GM19099 (cell line): ENCODE data around the gene SUGCT.

Source experiments
- POLR2A ChIP-seq: IDR thresholded peaks from 3 replicates; pipeline ENCODE4 v1.6.1; 2011; ENCODE audit warnings: low read depth; ENCODE audit not compliant: insufficient read length; ENCODE audit errors: extremely low read depth

The SUGCT gene

DNA sequence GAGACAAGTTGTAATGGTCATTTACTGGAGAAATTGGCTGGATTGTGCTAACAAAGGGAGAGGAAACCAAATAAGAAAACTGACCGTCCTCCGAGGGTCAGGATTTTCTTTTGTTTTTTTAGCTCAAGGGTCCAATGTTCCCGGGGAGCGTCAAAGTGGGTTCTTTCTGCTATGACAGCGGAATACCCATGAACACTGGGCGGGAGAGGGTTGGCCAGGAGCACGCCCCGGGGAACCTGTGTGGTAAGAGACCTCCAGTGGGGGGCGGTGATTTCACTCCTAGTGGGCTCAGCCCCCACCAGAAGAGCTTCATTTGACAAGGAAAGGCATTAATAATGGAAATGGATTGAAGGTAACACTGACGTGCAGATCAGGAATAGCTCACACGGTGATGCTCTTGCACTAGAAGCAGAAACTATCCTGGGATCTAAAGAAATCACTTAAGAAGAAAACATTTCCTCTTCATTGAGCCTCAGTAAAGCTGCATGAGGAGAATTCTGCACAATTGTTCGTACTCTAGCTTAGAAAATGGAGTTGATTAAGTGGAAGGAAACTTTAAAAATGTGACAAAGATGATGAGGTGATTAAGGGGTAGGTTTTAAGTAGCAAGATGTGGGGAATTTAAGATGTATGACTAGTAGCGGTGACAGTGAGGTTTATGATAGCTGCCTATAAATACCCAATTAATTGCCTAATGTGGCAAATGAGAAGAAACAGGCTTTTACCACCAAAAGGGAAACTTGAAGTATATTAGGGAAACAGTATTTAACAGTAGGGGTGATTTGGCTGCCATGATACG, 627.2 kb downstream of the SUGCT start:
- TF ChIP-seq POLR2A = no peak

- no peak for TF ChIP-seq POLR2A
Observed at GRCh38 chr7:40763319-40764287, 628.8 kb downstream of the SUGCT start.

DNA sequence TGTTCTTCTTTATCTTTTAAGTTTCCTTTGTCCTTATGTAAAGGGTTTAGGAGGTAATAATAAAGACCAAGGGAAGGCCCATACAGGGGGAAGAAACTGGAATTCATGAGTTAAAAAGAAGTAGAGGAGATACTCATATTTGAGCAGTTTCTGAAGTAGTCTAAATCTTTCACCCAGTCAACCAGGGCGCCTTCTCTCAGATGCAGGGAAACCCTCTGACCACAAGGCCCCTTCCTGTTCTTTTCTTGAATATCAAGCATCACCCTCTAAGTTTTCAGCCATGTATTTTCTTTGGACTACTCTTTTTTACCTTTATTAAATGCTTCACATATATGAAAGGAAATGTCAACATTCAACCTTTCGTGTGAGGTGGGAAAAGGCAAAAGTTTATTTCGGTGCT, 630.8 kb downstream of the SUGCT start:
- TF ChIP-seq POLR2A = no peak

DNA sequence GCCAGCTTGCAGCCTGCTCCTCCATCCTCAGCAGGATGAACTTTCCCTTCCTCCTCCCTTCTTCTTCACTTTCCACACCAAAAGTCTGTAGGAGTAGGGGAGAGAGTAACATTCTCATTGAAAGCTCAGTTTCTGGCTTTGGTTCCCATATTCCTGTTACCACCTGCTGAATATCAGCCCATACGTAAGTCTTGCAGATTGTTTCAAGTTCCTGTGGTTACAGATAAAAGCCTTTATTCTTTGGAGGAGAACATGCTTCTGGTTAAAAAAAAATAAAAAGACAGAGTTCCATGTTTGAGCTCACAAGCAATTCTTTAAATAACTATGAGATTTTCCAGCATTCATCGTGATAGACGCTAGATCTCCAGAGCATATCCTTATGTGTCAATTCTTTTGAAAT, 637.3 kb downstream of the SUGCT start:
- TF ChIP-seq POLR2A = no peak

GRCh38 chr7:40773656-40774055, 638.9 kb downstream of the SUGCT start:
- TF ChIP-seq POLR2A = no peak

DNA sequence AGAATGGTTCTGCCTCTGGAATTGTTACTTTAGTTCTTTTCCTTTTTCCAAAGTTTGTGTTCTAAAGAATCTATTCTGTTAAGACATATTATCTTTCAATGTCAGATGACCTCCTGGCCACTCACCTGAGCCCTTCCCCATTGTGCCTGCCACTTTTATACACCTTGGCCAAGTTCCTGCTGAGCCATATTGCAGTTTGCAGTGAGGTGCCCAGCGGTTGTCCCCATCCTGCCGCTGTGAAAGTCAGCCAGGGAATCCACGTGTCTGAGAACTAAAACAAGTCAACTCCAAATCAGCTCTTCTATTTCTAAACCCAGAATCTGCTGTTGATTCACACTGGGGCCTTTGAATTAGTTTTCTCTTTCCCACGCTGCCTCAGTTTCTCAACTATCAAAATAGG, 641.1 kb downstream of the SUGCT start:
- TF ChIP-seq POLR2A = no peak

DNA sequence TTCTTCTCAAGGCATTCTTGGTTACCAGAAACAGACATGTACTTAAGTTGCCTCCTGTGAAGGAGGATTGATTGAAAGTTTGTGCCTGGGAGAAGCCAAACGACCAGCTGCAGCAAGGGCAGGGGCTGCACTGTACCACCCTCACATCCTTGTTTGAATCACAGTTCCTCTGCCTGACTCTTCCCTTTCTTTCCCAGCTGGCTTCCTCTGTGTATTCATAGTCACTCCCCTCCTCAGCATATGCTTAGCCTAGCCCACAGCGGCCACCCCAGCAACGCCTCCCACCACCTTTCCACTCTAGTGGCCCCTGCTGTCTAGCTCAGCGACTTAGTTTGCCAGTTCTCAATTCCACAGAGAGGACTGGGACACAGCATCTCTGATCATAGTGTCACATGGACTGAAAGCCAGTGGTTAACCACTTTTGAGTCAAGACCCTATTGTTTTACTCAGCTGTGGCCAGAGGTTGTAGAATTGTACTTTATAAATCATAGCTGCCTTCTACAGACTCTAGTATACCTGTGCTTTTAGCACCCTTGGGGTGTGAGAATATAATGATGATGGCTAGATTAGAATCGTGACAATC, 643.0 kb downstream of the SUGCT start:
- no peak for TF ChIP-seq POLR2A

- TF ChIP-seq POLR2A = no peak
Observed at GRCh38 chr7:40780460-40780859, 645.7 kb downstream of the SUGCT start.

DNA sequence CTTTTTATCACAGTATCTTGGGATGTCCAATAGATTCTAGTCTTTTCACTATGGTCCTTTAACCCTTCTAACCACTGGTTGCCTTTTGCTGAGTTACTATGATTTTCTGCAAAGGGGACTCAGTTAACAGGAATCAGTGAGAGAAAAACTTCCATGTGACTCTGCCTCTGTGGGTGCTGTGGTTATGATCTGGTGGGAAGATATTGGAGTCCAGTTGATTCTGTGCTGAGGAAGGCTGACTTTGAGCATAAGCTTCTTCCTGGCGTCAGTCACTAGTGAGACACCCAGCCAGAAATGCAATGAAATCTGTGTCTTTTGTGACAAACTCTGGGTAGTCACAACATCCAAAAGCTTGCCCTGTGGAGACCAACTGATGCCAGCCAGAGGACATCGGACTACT, 648.0 kb downstream of the SUGCT start:
- TF ChIP-seq POLR2A = no peak

DNA sequence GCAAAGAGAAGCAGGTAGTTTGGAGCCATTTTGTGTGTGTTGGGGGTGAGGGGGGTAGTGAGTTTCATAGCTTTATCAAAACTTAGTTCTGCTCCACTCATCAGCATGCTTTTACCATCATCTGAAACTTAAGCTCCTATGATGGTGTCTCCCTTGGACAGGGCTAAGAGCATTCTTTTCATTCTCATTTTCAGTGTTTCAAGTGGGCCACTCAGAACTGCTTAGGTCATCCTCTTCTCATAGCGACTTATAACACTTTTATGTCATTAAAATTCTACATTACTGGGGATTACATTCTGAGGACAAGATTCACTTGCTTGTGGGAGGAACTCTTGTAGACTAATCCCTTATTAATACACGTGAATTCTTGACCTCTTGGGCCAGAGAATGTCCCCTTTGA, 649.4 kb downstream of the SUGCT start:
- no peak for TF ChIP-seq POLR2A

DNA sequence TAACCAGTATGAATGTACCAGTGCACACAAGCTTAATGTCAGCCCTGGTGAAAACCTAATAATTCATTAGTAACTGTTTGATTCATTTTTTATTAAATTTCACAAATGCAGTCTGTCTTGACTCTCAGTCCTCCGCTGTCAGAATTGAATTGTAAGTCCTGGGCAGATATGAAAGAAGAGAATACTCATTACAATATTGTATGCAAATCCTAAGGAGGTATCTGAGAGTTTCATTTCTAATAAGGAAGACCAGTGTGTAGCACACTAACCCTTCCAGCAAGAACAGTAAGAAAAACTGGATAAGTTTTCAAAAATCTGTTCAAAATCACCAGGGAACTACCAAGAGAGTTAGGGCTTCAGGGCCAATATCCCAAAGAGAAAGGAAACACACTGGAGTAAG, 652.1 kb downstream of the SUGCT start:
- no peak for TF ChIP-seq POLR2A

- no peak for TF ChIP-seq POLR2A
Observed at GRCh38 chr7:40793132-40793531, 658.3 kb downstream of the SUGCT start.

GRCh38 chr7:40795607-40796006, 660.8 kb downstream of the SUGCT start:
- TF ChIP-seq POLR2A = no peak

GRCh38 chr7:40796723-40797122, 661.9 kb downstream of the SUGCT start:
- no peak for TF ChIP-seq POLR2A

DNA sequence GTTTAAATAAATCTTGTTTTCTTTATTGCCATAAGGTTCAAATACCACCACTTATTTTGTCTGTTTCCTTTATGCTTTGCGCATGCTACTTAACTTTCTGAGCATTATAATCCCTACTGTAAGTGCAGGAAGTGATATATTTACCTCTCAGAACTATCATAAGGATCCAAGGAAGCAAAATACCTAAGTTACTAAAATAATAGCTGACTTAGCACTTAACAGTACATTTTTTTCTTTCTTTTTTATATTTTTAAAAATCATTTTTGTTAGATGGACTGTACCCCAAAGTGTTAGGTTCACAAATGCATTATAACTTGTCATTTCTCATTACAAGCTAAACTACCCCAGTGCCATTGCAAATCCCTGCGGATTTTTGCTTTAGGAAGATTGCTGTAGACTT, 663.8 kb downstream of the SUGCT start:
- TF ChIP-seq POLR2A = no peak
